HAP-1 (cell line): ENCODE data around the gene NCKAP5.

Experiments used
- DNase-seq, 2 experiments: peaks; one replicate each; pipeline ENCODE4 v3.0.0-alpha.2; 2016 to 2020; ENCODE audit warnings: low spot score in 2 of 2
- H3K27me3 ChIP-seq: fragments of 250-450 bp; sonication (Bioruptor Pico); 2 replicates; pipeline ENCODE4 v1.5.1; 2020; ENCODE audit warnings: low read depth, mild to moderate bottlenecking, moderate library complexity
- H3K36me3 ChIP-seq: fragments of 250-450 bp; sonication (Bioruptor Pico); replicated peaks from 2 replicates; pipeline ENCODE4 v1.5.1; 2020; ENCODE audit warnings: mild to moderate bottlenecking
- H3K4me1 ChIP-seq: fragments of 250-450 bp; sonication (Bioruptor Pico); 2 replicates; pipeline ENCODE4 v1.5.1; 2020; ENCODE audit warnings: mild to moderate bottlenecking
- H3K4me3 ChIP-seq: fragments of 250-450 bp; sonication (Bioruptor Pico); 2 replicates; pipeline ENCODE4 v1.5.1; 2020; ENCODE audit warnings: mild to moderate bottlenecking, moderate library complexity
- H3K9me3 ChIP-seq: fragments of 250-450 bp; sonication (Bioruptor Pico); 2 replicates; pipeline ENCODE4 v1.5.1; 2020; ENCODE audit warnings: mild to moderate bottlenecking, moderate library complexity
- in situ Hi-C: fragments of 300-500 bp; cut with MboI; formaldehyde crosslinking; loops from 3 replicates; pipeline ENCODE4 v1.14.3; 2020; ENCODE audit warnings: low sequenced_read_pairs, inconsistent platforms, mixed read lengths

NCKAP5 gene

GRCh38 chr2:133148187-133148586, 420.1 kb downstream of the NCKAP5 start:
- Histone ChIP-seq H3K4me3 (no peak overlapping the region), H3K36me3 (no peaks in the 10 kb centered on the region), H3K4me1 (no peaks in the 10 kb centered on the region), H3K27me3 (peaks cover 4% of the 10 kb centered on the region; the same call in 1 of the 2 replicates), H3K9me3 (no peaks in the 10 kb centered on the region)
- in situ Hi-C loops, result no loop called here
- DNase-seq, result no peak

GRCh38 chr2:133146893-133147292, 421.4 kb downstream of the NCKAP5 start:
- Histone ChIP-seq H3K9me3 (no peaks in the 10 kb centered on the region), H3K36me3 (no peaks in the 10 kb centered on the region), H3K4me3 (no peak overlapping the region), H3K27me3 (peaks cover 8% of the 10 kb centered on the region; the same call in 1 of the 2 replicates), H3K4me1 (no peaks in the 10 kb centered on the region)
- DNase-seq, result no peak
- in situ Hi-C loops, result no loop called here

GRCh38 chr2:133143645-133144044, 424.6 kb downstream of the NCKAP5 start:
- H3K4me3 ChIP-seq, result no peak overlapping the region
- H3K9me3 ChIP-seq, result no peaks in the 10 kb centered on the region
- H3K27me3 ChIP-seq, result peaks cover 9% of the 10 kb centered on the region; the same call in 1 of the 2 replicates
- in situ Hi-C loops, result no loop called here
- DNase-seq, result no peak
- peaks cover 4% of the 10 kb centered on the region; the same call in 1 of the 2 replicates for H3K4me1 ChIP-seq
- H3K36me3 ChIP-seq, result no peaks in the 10 kb centered on the region

- Histone ChIP-seq H3K4me3 (no peak overlapping the region), H3K27me3 (peaks cover 16% of the 10 kb centered on the region), H3K9me3 (no peaks in the 10 kb centered on the region), H3K4me1 (peaks cover 4% of the 10 kb centered on the region; the same call in 1 of the 2 replicates), H3K36me3 (no peaks in the 10 kb centered on the region)
- no peak for DNase-seq
- in situ Hi-C loops, result no loop called here
Observed at GRCh38 chr2:133142087-133142486, 426.2 kb downstream of the NCKAP5 start.

- Histone ChIP-seq H3K9me3 (no peaks in the 10 kb centered on the region), H3K36me3 (no peaks in the 10 kb centered on the region), H3K4me1 (peaks cover 4% of the 10 kb centered on the region; the same call in 1 of the 2 replicates), H3K4me3 (no peak overlapping the region), H3K27me3 (peaks cover 19% of the 10 kb centered on the region)
- no peak for DNase-seq
- in situ Hi-C loops, result no loop called here
Observed at GRCh38 chr2:133140620-133141019, 427.6 kb downstream of the NCKAP5 start.

- peaks cover 21% of the 10 kb centered on the region for H3K27me3 ChIP-seq
- H3K4me1 ChIP-seq, result peaks cover 4% of the 10 kb centered on the region; the same call in 1 of the 2 replicates
- DNase-seq, result peak in 1 of 2 experiments; percentile 75
- H3K36me3 ChIP-seq, result no peaks in the 10 kb centered on the region
- no peak overlapping the region for H3K4me3 ChIP-seq
- in situ Hi-C loops, result no loop called here
- no peaks in the 10 kb centered on the region for H3K9me3 ChIP-seq
Observed at GRCh38 chr2:133139847-133140533, 428.3 kb downstream of the NCKAP5 start.

- no peaks in the 10 kb centered on the region for H3K36me3 ChIP-seq
- no peak overlapping the region for H3K4me3 ChIP-seq
- peaks cover 29% of the 10 kb centered on the region for H3K27me3 ChIP-seq
- in situ Hi-C loops, result no loop called here
- peaks cover 4% of the 10 kb centered on the region; the same call in 1 of the 2 replicates for H3K4me1 ChIP-seq
- no peaks in the 10 kb centered on the region for H3K9me3 ChIP-seq
- DNase-seq, result no peak
Observed at GRCh38 chr2:133138693-133139092, 429.6 kb downstream of the NCKAP5 start.

- no peaks in the 10 kb centered on the region for H3K36me3 ChIP-seq
- in situ Hi-C loops, result no loop called here
- DNase-seq, result no peak
Observed at GRCh38 chr2:133135035-133135654, 433.1 kb downstream of the NCKAP5 start.

GRCh38 chr2:133130548-133131246, 437.6 kb downstream of the NCKAP5 start:
- Histone ChIP-seq H3K27me3 (peaks cover 18% of the 10 kb centered on the region), H3K4me3 (no peak overlapping the region), H3K4me1 (no peaks in the 10 kb centered on the region), H3K9me3 (no peaks in the 10 kb centered on the region), H3K36me3 (no peaks in the 10 kb centered on the region)
- DNase-seq, result no peak
- in situ Hi-C loops, result no loop called here

More at GRCh38 chr2:133135035-133135654, 433.1 kb downstream of the NCKAP5 start:
- Histone ChIP-seq H3K9me3 (no peaks in the 10 kb centered on the region), H3K4me3 (no peak overlapping the region), H3K4me1 (peaks cover 4% of the 10 kb centered on the region; the same call in 1 of the 2 replicates), H3K27me3 (peaks cover 28% of the 10 kb centered on the region)

GRCh38 chr2:133124446-133124845, 443.8 kb downstream of the NCKAP5 start:
- in situ Hi-C loops, result no loop called here
- Histone ChIP-seq H3K4me1 (no peaks in the 10 kb centered on the region), H3K27me3 (peaks cover 21% of the 10 kb centered on the region), H3K4me3 (no peak overlapping the region), H3K36me3 (no peaks in the 10 kb centered on the region), H3K9me3 (no peaks in the 10 kb centered on the region)
- DNase-seq, result no peak

GRCh38 chr2:133123904-133124303, 444.4 kb downstream of the NCKAP5 start:
- Histone ChIP-seq H3K4me1 (no peaks in the 10 kb centered on the region), H3K4me3 (no peak overlapping the region), H3K9me3 (no peaks in the 10 kb centered on the region), H3K36me3 (no peaks in the 10 kb centered on the region), H3K27me3 (peaks cover 21% of the 10 kb centered on the region)
- in situ Hi-C loops, result no loop called here
- DNase-seq, result no peak

- Histone ChIP-seq H3K9me3 (no peaks in the 10 kb centered on the region), H3K36me3 (no peaks in the 10 kb centered on the region), H3K4me1 (no peaks in the 10 kb centered on the region), H3K4me3 (no peak overlapping the region), H3K27me3 (peaks cover 21% of the 10 kb centered on the region)
- in situ Hi-C loops, result no loop called here
- no peak for DNase-seq
Observed at GRCh38 chr2:133123393-133123792, 444.9 kb downstream of the NCKAP5 start.

- no peaks in the 10 kb centered on the region for H3K36me3 ChIP-seq
- no peaks in the 10 kb centered on the region for H3K4me1 ChIP-seq
- peaks cover 21% of the 10 kb centered on the region for H3K27me3 ChIP-seq
- in situ Hi-C loops, result no loop called here
- no peaks in the 10 kb centered on the region for H3K9me3 ChIP-seq
- no peak overlapping the region for H3K4me3 ChIP-seq
- no peak for DNase-seq
Observed at GRCh38 chr2:133122529-133122928, 445.7 kb downstream of the NCKAP5 start.

- Histone ChIP-seq H3K9me3 (no peaks in the 10 kb centered on the region), H3K27me3 (peaks cover 22% of the 10 kb centered on the region), H3K4me1 (no peaks in the 10 kb centered on the region), H3K4me3 (no peak overlapping the region), H3K36me3 (no peaks in the 10 kb centered on the region)
- no peak for DNase-seq
- in situ Hi-C loops, result no loop called here
Observed at GRCh38 chr2:133120310-133120709, 448.0 kb downstream of the NCKAP5 start.
